ENCODE results near the gene CLIP1. TPM values are rescaled to one million over a fixed set of nuclear protein-coding genes. Genes with fewer than 3 reads are reported as not detected.

CLIP1 gene
- total and polyA plus RNA-seq, 2 experiments from 2014 or later, result 29.6 to 46.3 TPM

GRCh38 chr12:122349078-122349477 is 73.4 kb downstream of the CLIP1 start:
- H3K27ac ChIP-seq, result no peak overlapping the region
- no peaks in the 10 kb centered on the region for H3K27me3 ChIP-seq
- H3K4me1 ChIP-seq (ENCODE audit: low read depth), result no peaks in the 10 kb centered on the region
- no peak overlapping the region for H3K4me3 ChIP-seq
- H3K36me3 ChIP-seq, result no peaks in the 10 kb centered on the region
- no peaks in the 10 kb centered on the region for H3K9me3 ChIP-seq (ENCODE audit: low read depth)
- DNase-seq (ENCODE audit: low read depth in 1 of 2, low spot score in 1 of 2), result no peak
- no peak for TF ChIP-seq CTCF (IDR thresholded peaks at IDR 0.05; ENCODE audit: low read depth, low read length)

- Histone ChIP-seq H3K27ac (no peak overlapping the region), H3K36me3 (no peaks in the 10 kb centered on the region), H3K4me3 (no peak overlapping the region), H3K4me1 (ENCODE audit: low read depth) (no peaks in the 10 kb centered on the region), H3K27me3 (no peaks in the 10 kb centered on the region), H3K9me3 (ENCODE audit: low read depth) (no peaks in the 10 kb centered on the region)
- no peak for DNase-seq (ENCODE audit: low read depth in 1 of 2, low spot score in 1 of 2)
- no peak for TF ChIP-seq CTCF (IDR thresholded peaks at IDR 0.05; ENCODE audit: low read depth, low read length)
These were observed 74.0 kb downstream of the CLIP1 start for GRCh38 chr12:122348505-122348904.

- Histone ChIP-seq H3K27ac (no peak overlapping the region), H3K27me3 (no peaks in the 10 kb centered on the region), H3K36me3 (peaks cover 4% of the 10 kb centered on the region), H3K4me3 (no peak overlapping the region), H3K9me3 (ENCODE audit: low read depth) (no peaks in the 10 kb centered on the region), H3K4me1 (ENCODE audit: low read depth) (no peaks in the 10 kb centered on the region)
- DNase-seq (ENCODE audit: low read depth in 1 of 2, low spot score in 1 of 2), result no peak
- no peak for TF ChIP-seq CTCF (IDR thresholded peaks at IDR 0.05; ENCODE audit: low read depth, low read length)
These were observed 76.4 kb downstream of the CLIP1 start for GRCh38 chr12:122346054-122346453.

GRCh38 chr12:122345042-122345441 is 77.4 kb downstream of the CLIP1 start:
- no peaks in the 10 kb centered on the region for H3K4me1 ChIP-seq (ENCODE audit: low read depth)
- TF ChIP-seq CTCF (IDR thresholded peaks at IDR 0.05; ENCODE audit: low read depth, low read length), result no peak
- no peak for DNase-seq (ENCODE audit: low read depth in 1 of 2, low spot score in 1 of 2)
- H3K36me3 ChIP-seq, result peaks cover 4% of the 10 kb centered on the region
- H3K9me3 ChIP-seq (ENCODE audit: low read depth), result no peaks in the 10 kb centered on the region
- no peak overlapping the region for H3K4me3 ChIP-seq
- H3K27me3 ChIP-seq, result no peaks in the 10 kb centered on the region
- H3K27ac ChIP-seq, result no peak overlapping the region

DNA sequence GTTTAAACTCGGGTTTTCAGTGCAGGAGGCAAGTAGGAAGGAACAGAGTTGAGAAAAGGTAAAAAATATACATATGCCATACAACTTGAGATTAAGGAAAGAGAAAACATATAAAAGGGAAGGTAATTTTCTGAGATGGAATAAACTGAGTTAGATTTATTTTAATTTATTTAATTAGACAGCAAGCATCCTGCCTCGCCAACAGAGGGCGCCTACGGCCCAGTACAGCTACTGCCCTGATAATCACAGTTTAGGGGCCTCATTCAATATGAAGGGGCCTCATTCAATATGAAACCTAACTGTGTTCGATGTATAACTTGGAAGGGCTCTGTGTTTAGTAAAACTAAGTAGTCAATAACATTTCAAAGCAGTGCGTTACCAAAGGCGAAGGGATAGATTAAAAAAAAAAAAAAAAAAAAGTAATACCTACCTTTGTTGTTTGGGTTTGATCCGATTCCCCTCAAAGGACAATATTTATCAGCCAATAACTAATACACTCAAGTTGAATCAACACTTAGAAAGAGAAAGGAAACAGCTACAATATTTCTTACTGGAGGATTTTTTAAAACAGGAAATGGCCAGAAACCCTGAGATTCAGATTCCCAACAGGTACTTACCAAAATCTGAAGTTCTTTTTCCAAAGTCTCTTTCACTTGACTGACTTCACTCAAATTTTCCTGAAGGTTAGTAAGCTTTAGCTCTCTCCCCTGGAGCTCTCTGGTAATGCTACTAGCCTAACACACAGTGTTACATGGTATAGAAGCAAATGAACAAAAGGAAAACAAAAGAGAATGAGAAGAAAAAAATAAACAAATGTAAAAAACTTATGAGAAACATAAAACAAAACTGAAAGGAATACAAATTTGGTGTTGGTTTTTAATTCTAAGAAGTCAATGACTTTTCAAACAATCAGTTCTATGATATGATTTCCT is 86.2 kb downstream of the CLIP1 start:
- no peak overlapping the region for H3K27ac ChIP-seq
- peak; percentile 41 to 52 for DNase-seq (ENCODE audit: low read depth in 1 of 2, low spot score in 1 of 2)
- peaks cover 29% of the 10 kb centered on the region for H3K36me3 ChIP-seq
- H3K4me3 ChIP-seq, result no peak overlapping the region
- TF ChIP-seq CTCF (IDR thresholded peaks at IDR 0.05; ENCODE audit: low read depth, low read length), result peak; percentile 78
- no peaks in the 10 kb centered on the region for H3K4me1 ChIP-seq (ENCODE audit: low read depth)
- no peaks in the 10 kb centered on the region for H3K9me3 ChIP-seq (ENCODE audit: low read depth)
- no peaks in the 10 kb centered on the region for H3K27me3 ChIP-seq

All from cardiac muscle cell (in vitro differentiated cells and primary cell).